Cerebellar nuclear complex (tissue), 1 donor: ENCODE results near the gene PRSS53.
"Not testable (repeated sequence)": the region's sequence is repeated elsewhere in the genome, so short reads cannot be mapped to it uniquely, and the experiment has no call there.

Experiments
- DNase-seq, 2 experiments: peaks; one replicate each; lab custom pipeline; 2025; lab: John Stamatoyannopoulos, UW

Gene PRSS53

DNA sequence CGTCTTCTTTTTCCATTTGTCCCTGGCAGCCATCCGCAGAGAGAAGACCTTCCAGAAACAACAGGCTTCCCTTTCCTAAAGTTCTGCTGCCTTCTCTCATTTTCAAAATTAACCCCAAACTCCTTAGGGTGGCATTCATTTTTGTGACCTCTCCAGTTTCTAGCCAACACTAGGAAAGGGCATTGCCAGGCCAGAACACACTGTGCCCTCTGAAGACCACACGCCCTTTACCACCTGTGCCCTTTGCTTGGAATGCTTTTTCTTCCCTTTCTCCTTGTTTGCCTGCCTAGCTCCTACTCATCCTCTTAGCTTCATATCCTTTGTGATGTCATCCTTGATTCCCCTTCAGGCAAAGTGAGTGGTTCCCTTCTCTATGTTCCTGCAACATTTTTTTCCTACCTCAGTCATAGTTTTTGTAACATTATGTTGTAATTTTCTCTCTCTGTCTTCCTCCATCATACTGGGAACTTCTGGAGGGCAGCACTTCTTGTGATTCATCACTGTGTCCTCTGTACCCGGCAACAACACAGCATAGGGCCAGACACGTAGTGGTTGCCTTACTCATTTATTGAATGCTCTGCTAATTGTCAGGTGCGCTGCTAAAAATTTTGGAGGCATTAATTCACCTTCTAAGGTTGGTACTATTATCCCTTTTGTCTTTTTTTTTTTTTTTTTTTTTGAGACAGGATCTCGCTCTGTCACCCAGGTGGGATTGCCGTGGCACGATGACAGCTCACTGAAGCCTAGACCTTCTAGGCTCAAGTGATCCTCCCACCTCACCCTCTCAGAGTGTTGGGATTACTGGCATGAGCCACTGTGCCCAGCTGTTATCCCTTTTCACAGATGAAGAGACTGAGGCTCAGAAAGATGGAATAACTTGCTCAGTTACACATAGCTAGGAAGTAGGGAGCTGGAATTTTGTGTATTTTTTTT is 29.7 kb upstream of the PRSS53 start:
- DNase-seq: no peak

DNA sequence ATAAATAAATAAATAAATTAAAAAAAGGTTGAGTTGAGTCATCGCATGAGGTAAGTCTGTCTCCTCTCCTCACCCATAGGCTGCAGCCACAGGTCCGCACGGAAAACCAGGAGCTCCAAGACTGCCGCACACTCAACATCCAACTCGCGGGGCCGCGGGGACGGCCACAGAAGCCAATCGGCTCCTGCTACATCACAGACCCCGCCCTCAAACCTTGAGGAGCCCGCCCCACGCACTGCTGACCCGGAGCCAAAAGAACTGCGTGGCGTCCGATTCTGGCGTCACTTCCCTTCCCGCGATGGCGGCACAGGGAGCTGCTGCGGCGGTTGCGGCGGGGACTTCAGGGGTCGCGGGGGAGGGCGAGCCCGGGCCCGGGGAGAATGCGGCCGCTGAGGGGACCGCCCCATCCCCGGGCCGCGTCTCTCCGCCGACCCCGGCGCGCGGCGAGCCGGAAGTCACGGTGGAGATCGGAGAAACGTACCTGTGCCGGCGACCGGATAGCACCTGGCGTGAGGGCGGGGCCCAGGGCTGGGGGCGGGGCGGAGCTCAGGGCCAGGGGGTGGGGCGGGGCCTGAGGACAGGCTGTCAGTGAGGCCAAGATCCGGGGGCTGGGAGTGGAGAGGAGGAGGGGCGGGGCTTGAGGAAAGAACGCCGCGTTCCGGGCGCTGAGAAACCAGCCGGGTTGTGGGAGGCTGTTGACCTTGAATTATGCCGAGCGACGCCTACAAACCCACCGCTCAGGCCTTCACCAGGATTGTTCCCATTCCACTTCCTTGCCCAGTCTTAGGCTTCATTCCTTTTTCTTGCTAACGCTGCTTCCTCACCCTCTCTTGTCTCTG is 28.9 kb upstream of the PRSS53 start, which contains the start of gene KAT8:
TSS of gene KAT8 (plus strand) at position 281 of the 839 bp plus-strand sequence. CDS start at position 299, 18 bp downstream.
- DNase-seq: peak; percentile 90 to 95

DNA sequence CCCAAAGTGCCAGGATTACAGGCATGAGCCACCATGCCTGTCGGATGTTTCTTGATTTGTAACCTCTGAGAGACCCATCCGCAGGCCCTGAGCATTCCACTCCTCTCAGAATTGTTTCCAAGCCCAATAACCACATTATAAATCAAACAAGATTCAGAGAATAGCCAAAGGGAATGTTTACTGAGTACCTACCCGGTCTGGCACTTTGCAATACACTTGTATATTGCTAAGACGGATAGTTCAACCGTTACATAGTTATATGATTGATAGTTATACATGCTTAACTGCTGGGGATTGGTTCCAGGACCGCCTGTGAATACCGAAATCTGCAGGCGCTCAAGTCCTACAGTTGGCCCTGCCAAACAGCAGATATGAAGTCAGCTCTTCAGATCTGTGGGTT is 25.7 kb upstream of the PRSS53 start:
- DNase-seq: no peak

DNA sequence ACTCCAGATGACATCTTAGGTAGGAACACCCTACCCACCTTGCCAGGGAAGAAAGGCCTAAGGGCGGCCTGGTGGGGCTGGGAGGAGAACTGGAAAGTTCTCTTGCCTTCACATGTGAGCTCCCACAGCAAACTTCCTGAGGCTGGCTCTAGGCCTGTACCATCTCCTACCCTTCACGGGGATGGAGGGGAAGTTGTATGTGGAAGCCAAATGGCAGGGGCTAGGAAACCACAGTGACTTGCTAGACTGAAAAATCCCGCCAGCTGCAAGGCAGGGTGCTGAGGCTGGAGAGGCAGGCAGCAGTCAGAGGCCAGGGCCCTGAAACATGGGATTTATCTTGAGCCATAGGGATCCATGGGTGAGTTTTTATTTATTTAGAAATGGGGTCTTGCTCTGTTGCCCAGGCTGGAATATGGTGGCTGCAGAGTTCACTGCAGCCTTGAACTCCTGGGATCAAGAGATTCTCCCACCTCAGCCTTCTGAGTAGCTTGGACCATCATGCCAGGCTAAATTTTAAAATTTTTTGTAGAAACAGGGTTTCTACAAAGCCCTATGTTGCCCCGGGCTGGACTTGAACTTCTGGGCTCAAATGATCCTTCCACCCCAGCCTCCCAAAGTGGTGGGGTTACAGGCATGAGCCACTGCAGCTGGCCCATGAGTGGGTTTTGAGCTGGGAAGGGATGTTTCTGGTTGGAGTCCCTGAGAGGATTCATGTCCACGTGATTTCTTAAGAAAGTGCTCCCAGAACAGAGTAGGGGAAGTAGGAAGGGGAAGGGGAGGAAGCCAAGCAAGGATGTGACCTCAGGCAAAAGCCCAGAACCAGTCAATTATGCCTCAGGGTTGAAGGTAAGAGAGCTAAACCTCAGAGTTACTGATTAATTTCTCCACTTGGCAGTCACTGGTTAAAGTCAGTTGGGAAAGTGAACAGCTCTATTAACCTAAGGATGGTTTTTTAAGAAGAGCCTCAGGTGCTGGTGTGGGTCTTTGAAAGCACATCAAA is 24.7 kb upstream of the PRSS53 start:
- no peak for DNase-seq

DNA sequence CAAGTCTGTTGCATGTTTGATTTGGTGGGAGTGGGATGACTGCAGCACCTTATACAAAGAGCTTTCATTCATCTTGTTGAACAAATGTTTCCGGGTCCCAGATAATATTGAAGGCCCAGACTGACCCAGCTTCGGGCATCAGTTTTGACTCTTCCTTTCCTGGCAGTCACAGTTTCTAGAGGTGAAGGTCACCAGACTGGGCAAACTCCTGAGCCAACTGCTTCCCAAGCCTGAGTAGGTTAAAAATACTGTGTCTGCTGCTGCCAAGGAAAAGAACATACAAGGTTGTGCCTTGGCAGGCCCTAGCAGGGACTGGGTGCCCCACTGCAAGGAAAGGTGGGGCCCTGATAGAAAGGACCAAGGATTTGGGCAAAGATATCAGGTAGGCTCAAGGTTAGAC is 24.0 kb upstream of the PRSS53 start:
- no peak for DNase-seq

DNA sequence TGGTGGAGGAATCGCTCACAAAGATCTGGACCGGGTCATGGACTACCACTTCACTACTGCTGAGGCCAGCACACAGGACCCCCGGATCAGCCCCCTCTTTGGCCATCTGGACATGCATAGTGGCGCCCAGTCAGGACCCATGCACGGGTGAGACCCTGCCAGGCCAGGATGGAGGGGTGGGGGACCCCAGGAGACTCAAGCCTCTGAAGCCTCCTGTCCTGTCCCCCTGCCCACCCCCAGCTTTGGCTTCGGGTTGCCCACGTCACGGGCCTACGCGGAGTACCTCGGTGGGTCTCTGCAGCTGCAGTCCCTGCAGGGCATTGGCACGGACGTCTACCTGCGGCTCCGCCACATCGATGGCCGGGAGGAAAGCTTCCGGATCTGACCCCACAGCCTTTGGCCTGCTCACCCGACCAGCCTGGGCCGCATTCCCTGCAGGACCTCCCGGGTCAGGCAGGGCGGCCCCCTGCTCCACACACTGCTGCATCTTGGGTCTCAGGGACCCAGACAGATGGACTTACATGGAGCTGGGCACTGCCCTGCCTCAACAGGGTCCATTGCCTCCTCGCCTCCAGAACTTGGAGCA is 23.2 kb upstream of the PRSS53 start:
- no peak for DNase-seq

DNA sequence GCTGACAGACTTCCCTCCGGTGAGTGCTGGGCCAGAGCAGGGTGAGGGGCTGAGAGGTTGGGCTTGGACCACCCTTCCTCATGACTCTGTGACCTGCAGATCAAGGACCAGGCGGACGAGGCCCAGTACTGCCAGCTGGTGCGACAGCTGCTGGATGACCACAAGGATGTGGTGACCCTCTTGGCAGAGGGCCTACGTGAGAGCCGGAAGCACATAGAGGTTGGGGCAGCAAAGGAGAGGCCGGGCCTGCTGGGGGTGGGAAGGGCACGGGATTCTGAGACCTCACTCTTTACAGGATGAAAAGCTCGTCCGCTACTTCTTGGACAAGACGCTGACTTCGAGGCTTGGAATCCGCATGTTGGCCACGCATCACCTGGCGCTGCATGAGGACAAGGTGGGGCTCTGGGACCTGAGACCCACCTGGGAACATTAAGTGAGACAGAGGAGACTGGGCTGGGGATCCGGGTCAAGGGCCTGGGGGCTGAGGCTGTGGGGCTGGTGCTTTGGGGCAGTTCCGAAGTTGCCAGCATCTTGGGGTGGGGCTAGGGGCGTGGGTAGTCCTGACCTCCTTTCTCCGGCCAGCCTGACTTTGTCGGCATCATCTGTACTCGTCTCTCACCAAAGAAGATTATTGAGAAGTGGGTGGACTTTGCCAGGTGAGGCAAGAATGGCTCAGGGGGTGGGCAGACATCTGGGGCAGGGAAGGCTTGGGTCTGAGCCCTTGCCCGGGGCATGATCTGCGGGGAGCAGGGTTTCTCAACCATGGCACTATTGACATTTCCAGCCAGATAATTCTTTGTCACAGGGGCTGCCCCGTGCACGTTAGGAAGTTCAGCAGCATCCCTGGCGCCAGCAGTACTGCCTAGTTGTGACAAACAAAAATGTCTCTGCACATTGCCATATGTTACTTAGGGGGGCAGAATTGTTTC is 21.6 kb upstream of the PRSS53 start:
- DNase-seq: no peak

DNA sequence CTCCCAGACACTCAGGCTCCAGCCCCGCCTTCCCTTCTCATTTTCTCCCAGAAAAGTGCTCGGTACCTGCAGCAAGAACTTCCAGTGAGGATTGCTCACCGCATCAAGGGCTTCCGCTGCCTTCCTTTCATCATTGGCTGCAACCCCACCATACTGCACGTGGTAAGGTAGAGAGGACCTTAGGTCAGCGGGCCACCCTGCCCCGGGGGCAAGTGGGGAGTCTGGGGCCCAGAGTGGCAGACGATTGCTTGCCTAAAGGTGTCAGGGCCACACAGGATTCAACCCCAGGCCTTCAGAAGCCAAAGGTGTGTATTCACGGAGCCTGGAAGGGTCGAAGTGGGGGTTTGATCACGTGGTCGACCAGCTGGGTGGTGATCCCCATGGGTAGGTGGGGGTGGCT is 20.9 kb upstream of the PRSS53 start:
- no peak for DNase-seq

DNA sequence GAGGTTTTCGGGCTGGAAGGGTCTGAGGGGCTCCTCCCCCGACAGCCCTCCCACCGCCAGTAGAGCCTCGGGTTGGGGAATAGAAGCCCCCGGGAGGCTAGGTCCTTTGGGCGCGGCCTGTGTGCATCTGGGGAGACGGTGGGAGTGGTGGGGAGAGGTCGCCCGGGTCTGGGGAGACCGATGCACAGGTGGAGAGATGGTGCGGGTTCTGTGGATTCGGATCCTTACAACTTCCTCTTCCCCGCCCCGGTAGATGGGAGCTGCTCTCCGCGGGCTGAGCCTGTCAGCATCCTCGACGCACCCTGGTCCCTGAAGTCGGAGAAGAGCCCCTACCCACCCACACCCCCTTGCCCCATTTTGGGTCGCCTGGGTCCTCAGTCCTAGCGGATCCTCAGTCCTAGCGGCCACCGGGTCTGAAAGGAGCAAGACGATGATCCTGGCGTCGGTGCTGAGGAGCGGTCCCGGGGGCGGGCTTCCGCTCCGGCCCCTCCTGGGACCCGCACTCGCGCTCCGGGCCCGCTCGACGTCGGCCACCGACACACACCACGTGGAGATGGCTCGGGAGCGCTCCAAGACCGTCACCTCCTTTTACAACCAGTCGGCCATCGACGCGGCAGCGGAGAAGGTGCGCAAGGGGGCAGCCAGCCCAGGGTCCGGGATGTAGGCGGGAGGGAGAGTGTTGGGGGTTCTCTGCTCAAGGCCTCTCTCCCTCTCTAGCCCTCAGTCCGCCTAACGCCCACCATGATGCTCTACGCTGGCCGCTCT is 20.2 kb upstream of the PRSS53 start:
- no peak for DNase-seq

DNA sequence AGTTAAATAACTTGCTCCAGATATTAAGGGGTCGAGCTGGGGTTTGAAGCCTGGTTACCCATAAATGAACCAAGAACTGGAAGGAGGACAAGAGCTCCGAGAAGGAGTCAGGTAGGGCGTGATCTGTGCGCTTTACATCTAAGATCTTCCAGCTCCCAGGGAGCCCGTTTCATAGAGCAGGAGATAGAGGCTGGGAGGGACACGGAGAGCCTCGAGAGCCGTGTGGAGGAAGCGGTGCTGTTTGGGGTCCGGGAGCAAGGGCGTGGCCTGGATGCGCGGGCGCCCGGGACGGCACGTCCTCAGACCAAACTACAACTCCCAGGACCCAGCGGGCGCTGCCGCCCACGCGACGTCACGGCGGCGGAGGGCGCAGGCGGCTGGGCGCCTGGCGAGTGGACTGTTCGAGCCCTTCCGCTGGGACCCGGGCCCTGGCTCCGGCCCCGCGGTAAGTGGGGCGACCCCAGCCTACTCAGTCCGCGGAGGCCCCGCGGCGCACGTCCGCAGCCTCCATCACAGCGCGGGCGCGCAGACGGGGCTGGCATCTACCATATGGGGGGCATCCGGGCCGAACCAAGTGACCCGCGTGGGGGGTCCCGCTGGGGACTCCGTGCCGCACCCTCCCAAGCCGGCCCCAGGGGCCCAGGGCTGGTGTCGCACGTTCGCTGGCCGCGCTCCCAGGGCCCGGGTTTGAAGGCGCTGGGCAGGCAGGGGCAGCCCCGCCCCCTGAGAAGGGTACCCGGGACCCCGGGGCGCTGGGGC is 19.5 kb upstream of the PRSS53 start, which contains the start of gene BCKDK:
TSS of gene BCKDK (plus strand) at position 352 of the 759 bp plus-strand sequence. CDS start 838 bp downstream, outside the sequence.
- DNase-seq: peak in 1 of 2 experiments; percentile 40

DNA sequence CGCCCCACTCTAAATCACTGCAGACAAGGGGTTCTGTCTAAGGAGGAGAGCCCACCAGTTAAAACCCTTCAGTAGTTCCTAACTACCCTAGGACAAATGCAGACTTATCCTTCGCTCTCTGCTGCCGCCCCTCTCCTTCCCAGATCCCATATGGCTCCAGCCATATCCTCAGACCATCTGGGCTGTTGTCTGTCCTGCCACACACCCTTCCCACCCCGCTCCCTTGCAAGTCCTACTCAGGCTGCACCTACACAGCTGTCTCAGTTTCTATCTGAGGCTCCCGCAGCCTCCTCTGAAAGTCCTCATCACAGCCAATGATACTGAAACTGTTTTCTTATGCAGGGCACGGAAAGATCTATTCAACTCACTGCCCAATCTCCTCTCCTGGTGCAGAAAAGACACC is 18.7 kb upstream of the PRSS53 start:
- DNase-seq: no peak

DNA sequence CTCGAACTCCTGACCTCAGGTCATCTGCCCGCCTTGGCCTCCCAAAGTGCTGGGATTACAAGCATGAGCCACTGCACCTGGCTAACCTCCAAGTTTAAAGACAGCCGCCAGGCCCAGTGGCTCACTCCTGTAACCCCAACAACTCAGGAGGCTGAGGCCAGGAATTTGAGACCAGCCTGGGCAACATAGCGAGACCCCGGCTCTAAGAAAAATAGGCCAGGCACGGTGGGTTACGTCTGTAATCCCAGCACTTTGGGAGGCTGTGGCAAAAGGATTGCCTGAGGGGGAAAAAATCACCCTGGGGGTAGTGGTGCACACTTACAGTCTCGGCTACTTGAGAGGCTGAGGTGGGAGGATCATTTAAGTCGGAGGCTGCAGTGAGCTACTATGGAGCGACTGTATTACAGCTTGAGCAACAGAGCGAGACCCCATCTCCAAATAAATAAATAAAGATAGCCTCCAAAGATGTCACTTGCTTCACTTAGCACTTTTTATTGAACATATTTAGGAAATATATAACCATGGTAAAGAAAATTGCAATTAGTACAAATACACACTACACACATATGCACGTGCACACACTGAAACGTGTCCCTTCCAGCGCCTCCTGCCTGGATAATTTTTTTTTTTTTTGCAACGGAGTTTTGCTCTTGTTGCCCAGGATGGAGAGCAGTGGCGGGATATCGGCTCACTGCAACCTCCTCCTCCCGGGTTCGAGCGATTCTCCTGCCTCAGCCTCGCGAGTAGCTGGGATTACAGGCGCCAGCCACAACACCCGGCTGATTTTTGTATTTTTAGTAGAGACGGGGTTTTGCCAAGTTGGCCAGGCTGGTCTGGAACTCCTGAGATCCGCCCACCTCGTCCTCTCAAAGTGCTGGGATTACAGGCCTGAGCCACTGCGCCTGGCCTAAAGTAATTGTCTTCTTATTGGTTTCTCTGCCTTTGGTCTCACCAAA is 18.0 kb upstream of the PRSS53 start:
- DNase-seq: no peak

DNA sequence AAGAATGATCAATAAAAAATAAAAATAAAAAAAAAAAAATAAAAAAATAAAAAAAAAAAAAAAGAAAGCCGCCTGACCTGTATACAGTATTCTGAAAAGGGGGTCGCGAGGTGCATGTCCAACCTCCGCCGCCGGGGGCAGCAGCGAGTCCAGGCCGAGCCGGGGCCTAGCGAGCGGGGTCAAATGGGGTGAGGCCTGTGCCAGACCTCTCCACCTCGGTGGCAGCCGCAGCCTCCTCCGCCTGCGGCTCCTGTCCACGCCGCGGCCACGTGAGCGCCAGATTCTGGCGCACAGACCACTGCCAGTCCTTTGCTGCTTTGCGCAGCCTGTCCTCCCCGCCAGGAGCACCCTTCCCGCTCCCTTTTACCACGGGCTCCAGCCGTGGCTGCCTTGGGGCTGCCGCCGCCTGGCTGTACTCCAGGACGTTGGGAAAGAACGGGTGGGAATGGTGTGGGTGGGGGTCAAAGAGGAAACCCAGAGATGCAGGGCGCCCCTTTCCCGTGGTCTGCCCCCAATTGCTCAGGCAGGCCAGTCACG is 17.0 kb upstream of the PRSS53 start:
- DNase-seq: peak in 1 of 2 experiments; percentile 29

DNA sequence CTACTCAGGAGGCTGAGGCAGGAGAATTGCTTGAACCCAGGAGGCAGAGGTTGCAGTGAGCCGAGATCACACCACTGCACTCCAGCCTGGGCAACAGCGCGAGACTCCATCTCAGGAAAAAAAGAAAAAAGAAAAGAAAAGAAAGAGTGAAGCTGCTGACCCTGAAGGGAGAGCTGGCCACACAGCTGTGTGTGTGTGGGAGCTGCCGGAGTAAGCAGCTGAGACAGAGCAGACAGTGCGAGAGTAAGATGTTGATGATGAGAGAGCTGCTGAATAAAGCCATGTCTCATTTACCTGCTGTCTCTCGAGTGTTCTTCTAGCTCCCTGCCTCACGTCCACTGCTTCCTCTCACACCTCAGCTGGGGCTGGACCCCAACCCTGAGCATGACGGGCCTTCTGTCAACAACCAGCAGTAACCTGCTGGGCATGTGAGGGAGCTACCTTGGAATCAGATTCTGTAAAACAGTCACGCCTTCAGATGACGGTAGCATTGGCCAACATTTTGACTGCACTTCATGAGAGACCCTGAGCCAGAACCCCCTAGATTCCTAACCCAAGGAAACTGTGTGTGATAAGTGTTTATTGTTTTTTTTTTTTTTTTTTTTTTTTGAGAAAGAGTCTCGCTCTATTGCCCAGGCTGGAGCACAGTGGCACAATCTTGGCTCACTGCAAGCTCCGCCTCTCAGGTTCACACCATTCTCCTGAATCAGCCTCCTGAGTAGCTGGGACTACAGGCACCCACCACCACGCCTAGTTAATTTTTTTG is 12.3 kb upstream of the PRSS53 start:
- DNase-seq: not testable (repeated sequence)

DNA sequence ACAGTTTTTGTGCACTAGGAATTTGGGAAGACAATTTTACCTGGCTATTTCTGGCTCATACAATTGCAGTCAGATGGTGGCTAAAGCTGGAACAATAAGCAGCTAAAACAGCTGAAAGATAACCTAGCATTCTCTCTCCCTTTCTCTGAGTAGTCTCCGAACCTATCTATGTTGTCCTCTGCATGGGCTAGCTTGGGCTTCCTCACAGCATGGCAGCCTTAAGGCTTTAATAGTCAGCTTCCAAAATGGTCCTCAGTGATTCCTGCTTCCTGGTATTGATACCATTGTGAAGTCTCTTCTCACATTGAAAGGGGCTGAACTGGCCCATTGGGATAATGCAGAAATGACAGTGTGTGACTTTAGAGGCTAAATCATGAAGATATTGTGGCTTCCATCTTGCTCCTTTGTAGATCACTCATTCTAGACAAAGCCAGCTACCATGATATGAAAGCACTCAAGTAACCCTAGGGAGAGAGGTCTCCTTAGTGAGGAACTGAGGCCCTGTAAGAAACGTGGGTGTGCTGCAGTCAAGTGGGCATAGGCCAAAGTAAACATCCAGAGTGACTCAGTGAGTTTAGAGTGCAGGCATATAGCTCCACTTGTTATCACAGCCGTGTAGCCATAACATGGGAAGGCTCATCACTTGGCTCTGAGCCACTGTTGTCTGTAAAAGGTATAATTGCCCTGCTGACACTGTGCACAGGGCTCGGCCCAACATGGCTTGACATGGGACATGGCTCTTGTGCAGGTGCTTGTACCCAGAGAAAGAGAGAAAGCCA is 11.3 kb upstream of the PRSS53 start:
- no peak for DNase-seq
